Fibroblast of the conjunctiva (primary cell): ENCODE measurements around the gene TGM1.
"Not testable (repeated sequence)": the region's sequence is repeated elsewhere in the genome, so short reads cannot be mapped to it uniquely, and the experiment has no call there.

Experiments used
- DNase-seq: peaks from one replicate; pipeline ENCODE4 v3.0.0-alpha.2; 2010; ENCODE audit warnings: low read depth

The TGM1 gene

DNA sequence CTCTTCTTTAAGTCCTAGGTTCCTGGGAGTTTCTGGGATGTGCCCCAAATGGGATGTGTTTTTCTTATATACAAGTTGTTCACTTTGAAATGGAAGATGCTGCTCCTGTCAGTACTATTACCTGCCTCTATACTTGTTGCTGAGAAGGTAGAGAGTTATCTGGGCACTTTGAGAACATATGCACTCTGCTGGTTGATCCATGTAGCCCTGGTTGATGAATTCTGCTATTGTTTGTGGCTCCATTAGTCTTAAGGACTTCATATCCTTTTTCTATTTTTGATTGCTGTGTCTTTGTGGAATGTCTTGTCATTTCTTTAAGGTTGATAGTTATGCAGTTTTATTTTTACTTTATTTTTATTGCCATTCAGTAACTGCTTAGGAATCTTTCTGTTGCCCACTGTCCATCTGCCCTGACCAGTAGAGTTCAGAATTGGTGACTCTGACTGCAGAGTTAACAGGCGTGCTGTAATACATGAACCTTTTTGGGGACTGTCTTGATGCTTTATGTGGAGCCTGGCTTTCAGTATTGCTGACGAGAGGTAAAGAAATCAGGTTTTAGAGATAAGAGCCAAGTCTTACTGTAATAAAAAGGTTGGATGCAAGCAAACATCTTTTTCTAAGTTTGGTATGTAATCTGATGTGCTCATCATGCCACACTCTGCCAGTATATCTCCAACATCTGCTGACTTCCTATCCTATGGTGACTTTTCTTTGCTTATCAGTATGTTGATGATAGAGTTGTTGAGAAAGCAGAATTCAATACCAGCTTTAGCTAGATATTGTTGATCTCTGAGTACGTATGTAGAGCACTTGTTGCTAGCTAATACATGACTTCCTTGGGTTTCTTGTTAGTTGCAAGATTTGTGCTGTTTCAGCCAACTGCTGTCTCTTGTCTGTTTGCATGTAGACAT lies 28.6 kb downstream of the TGM1 start:
- no peak for DNase-seq

DNA sequence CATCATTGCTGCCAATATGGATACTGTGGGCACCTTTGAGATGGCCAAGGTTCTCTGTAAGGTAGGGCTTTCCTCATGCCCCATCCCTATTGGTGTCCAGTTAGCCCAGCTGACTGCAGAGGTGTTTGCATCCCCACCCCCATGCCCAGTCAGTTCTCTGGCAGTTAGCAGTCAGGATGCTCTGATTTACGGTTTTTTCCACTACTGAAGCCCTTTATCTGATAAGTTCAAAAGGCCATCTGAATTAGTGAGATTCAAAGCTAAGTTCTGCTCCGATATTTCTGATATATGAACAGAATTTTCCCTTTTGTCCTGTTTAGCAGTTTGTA lies 29.5 kb downstream of the TGM1 start:
- DNase-seq, result no peak

DNA sequence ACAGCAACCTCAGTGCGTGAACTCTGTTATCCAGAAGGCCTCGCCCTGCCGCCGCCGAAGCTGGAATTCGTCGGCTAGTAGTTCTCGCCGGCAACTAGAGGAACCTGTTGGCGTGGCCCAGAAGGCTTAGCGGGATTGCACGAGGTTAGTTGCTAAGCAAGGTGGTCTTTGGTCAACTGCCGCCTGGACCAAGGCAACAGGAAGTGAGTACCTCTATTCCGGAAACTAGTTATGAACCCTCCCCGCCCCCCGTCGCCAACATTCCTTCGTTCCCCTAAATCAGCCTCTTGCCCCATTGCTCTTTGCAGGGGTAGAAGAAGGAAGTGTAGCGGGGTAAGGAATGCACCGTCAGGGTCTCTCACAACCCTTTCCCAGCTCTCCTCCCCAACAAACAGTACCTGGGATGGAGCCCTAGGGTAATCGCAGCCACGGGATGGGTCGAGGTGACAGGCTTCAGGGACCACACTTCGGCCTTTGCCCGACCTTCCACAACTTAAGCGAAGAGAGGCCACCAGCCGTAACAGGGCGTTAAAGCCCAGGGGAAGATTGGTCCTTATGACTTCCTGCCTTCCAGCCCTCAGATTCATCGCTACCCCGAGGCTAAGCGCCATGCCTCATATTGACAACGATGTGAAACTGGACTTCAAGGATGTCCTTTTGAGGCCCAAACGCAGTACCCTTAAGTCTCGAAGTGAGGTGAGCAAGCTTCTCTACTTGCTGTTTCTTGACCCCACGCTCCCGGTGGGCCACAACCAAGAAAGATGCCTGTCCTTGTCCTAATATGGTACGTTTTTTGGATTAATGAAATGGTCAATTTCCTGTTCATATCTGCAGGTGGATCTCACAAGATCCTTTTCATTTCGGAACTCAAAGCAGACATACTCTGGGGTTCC lies 30.1 kb downstream of the TGM1 start, which contains the start of gene GMPR2:
Gene GMPR2 (plus strand): TSS at position 285 of the 893 bp plus-strand sequence. CDS start 325 bp downstream, at position 610.
- no peak for DNase-seq

DNA sequence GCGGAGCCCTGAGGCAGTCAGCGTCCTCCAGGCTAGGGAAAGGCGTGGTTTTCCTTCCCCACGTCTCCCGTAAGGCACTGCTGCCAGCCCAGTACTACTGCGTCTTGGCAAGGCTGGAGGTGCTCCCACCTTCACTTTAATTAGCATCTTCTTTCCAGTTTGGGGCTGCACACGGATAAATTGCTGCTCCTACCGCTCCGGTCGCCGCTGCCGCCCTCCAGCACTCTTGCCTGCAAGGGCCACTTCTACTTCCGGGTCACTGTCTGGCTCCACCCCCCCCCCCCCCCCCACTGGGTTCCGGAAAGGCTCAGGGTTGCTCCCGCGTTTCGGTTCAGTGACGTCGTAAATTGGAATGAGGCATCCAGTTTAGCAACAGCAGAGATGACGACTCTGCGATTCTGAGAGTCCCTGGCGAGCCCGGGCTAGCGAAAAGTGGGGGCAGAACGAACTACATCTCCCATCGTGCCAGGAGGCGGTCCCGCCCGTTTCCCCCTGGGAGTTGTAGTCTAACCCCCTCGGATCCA lies 30.8 kb downstream of the TGM1 start, which contains the start of gene NEDD8:
Gene NEDD8 (minus strand): TSS at position 247 of the 524 bp plus-strand sequence. CDS start 100 bp downstream, at position 147.
- DNase-seq, result peak; percentile 95

DNA sequence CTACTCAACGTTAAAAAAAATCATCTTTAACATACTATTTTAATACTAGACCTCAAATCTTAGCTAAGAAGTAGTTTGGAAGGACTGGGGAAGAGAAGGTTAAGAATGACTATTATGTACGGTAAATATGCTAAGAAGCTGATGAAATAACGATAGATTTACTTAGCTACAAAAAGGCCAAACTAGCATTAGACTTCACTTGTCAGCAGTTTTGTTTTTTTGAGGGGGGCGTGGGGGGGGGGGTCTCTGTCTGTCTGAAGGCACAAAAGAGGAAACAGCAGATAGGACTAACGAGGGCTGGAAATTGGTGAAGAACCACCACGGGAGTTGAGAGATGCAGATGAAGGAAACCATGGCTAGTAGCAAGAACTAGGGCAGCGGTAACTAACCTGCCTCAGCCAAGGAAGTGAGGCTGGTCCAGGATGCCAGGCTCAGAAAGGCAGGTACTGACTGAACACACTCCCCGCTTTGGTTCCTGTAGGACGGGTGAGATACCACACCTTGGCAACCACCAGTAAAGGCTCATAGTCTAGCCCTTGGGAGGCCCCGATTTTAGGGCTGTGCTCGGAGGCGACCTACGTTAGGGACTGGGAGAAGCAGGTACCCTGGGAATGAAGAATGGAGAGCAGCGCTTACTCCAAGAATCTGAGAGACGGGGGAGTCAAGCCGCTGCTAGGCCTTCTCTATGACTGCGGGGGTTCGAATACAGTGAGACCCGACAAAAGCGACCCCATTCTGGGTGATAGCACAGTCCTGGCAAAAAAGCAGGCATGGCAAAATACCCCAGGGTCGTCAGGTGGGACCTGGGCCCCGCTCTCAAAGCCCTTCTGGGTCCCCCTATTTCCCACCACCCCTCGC lies 31.5 kb downstream of the TGM1 start:
- no peak for DNase-seq

DNA sequence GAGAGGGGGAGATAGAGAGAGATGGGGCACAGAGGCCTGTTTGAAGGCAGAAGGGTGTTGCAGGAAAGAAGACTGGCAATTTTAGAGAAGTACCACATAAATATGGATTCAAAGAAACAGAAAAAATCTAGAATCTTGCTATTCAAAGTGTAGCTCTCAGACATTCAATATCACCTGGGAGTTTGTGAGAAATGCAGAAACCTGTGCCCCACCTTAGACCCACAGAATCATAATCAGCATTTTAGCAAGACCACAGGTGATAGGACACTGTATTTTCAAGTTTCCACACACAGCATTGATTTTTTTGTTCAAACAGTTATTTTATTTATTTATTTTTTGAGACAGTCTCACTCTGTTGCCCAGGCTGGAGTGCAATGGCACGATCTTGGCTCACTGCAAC lies 34.1 kb downstream of the TGM1 start:
- DNase-seq, result no peak

DNA sequence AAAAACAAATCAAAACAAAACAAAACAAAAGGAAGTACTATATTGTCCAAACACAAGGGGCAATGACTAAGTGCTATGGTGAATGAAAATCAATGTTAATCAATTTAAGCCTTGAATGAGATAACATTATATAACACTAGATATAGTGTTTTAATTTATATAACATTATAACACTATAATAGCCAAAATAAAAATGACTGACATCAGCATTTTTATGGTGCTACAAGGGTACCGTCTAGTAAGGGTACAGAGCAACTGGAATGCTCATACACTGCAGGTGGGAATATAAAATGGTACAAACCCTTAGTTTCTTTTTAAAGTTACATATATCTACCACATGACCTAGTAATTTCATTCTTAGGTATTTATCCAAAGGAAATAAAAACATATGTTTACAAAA lies 36.5 kb downstream of the TGM1 start:
- no peak for DNase-seq

DNA sequence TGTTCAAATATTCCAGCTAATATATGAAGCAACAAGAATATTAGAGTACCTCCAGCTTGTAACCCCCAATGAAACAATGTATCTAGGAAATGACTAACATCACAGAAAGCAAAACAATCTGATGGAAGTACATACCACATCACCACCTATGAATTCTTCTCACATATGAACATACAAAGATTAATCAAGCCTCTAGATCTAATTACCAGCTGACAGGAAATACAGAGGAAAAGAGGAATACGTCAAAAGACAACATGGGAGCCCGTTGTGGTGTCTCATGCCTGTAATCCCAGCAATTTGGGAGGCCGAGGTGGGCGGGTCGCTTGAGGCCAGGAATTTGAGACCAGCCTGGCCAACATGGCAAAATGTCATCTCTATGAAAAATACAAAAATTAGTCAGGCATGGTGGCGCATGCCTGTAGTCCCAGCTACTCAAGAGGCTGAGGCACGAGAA lies 38.3 kb downstream of the TGM1 start:
- no peak for DNase-seq

DNA sequence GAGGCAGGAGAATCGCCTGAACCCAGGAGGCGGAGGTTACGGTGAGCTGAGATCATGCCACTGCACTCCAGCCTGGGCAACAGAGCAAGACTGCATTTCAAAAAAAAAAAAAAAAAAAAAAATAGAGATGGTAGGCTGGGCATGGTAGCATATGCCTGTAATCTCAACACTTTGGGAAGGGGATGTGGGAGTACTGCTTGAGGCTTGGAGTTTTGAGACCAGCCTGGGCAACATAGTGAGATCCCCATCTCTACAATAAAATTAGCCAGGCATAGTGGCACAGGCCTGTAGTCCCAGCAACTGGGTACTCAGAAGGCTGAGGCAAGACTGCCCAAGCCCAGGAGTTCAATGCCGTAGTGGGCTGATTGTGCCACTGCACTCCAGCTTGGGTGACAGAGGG lies 40.0 kb downstream of the TGM1 start:
- not testable (repeated sequence) for DNase-seq

DNA sequence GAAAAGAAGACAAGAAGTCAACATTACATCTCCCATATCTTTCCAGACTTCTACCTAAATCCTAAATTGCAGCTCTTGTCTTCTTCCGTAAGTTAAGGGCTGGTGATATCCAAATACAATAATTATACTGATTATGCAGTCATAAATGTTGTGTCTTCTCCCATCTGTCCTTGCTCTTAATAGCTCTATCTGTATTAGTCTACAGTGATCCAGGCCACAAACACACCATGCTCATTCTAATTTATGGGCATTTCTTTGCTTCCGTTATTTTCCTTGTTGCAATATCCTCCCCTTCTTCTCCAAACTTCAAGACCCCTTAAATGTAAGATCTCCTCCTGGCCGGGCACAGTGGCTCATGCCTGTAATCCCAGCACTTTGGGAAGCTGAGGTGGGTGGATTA lies 43.5 kb downstream of the TGM1 start:
- DNase-seq, result no peak

DNA sequence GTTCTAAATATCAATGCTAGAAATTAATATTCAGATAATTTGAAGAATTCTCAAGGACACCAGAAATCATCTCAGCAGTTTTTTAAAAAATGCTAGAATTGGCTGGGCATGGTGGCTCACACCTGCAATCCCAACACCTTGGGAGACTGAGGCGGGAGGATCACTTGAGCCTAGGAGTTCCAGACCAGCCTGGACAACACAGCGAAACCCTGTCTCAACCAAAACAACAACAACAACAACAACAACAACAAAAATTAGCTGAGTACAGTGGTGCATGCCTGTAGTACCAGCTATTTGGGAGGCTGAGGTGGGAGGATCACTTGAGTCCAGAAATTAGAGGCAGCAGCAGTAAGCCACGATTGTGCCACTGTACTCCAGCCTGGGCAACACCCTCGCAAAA lies 43.9 kb downstream of the TGM1 start:
- no peak for DNase-seq

DNA sequence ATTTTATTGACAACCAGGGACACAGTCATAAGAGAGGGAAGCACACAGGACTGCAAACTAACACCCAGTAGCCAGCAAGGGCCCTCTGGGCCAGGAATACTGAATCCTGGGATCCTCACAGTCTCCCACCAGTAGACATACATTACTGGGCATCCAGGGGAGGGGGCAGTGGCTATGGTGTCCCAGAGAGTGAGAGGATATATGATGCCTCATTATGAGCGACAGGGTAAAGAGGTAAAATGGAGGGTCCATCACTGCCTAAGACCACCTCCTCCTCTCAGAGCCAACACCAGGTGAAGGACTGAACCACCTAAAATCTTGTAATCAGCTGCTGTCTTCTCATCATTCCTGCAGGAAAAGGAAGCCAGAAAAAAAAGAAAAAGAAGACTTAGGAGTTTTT lies 46.1 kb downstream of the TGM1 start:
- not testable (repeated sequence) for DNase-seq

DNA sequence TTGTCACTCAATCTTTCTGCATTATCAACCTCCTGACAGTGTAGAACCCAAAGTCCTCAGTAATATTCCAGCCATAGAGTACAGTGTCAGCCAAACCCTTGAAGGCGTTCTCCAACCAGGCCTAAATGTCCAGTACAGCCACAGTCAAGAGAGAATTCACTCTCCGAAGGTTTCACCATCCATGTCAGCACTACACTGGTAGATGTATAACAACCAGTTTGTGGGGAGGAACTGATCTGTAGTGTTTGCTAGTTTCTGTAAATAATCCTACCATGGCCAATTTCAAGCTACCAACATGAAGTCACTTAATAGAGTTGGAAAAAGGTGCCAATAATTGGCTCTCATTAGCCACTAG lies 46.7 kb downstream of the TGM1 start:
- no peak for DNase-seq

DNA sequence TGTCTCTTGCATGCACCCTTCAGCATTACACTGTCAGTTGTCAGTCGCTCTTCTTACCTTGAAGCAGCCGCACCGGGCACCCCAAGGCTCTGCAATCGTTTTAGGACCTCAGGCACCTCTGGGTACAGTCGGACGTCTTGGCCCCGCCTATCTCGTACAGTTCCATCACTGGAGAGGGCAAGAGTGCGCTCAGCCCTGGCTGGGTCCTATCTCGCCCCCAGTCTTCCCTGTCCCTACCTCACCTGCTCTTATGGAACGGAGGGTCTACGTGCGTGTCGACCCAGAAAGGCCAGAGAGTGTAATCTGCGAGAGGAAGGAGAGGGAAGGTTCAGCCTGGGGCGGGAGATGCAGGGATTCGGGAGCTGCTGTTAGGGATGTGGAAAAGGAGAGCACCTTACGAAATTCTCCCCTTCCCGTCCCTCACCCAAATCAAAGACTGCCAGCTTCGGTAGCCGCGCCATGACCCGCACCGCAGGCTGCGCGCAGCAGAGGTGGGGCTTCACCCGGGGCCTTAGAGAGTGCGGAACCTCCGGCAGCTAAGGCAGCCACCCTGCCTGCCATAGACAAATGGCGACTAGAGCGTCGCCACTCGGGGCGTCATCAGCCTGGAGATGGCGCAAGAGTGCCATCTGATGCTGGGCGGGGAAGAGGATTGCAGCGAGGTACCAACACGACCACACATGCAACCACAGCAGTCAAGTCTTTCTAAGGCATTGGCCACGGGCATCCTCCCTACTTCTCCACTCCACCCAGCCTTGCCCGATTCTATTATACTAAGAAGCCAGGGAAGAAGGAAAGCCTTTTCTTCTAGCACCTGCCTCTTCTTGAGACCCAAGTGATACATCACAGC lies 47.3 kb downstream of the TGM1 start, which contains the start of gene MDP1:
Gene MDP1 (minus strand): TSS at position 572 of the 850 bp plus-strand sequence. CDS start 111 bp downstream, at position 461.
- DNase-seq, result peak; percentile 77

DNA sequence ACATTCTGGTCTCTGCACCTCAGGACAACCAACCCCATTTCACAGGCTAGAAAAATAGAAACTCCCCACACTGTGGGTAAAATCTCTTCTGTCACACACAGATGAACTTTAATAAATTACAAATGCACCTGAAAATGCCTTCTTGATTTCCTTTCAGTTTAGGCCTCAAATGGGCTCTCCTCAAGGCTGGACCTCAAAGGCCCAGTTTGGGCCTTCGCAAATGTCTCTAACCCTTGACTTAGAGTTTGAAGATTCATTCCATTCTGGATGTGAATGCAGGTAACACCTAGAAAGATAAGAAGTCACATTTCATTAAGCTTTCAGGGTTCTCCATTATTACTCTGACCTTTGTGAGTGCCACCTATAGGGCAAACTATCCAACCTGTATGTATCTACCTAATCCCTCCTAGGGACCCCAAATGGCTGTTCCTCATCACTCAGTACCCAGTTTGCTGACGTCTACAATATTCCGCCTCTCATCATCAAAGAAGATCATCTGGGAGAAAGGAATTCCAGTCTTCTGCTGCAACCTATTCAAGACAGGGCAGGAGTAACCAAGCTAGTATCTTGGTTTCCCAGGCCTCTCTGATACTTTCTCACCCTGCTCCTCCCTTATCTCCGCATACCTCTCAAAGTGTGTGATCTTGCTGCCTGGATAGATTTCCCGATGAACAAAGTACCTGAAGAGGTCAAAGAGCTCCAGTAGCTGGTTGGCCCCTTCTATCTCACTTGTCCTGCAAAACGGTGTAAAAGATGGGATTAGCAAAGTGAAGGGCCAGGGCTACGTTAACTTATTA lies 48.9 kb downstream of the TGM1 start:
- no peak for DNase-seq

DNA sequence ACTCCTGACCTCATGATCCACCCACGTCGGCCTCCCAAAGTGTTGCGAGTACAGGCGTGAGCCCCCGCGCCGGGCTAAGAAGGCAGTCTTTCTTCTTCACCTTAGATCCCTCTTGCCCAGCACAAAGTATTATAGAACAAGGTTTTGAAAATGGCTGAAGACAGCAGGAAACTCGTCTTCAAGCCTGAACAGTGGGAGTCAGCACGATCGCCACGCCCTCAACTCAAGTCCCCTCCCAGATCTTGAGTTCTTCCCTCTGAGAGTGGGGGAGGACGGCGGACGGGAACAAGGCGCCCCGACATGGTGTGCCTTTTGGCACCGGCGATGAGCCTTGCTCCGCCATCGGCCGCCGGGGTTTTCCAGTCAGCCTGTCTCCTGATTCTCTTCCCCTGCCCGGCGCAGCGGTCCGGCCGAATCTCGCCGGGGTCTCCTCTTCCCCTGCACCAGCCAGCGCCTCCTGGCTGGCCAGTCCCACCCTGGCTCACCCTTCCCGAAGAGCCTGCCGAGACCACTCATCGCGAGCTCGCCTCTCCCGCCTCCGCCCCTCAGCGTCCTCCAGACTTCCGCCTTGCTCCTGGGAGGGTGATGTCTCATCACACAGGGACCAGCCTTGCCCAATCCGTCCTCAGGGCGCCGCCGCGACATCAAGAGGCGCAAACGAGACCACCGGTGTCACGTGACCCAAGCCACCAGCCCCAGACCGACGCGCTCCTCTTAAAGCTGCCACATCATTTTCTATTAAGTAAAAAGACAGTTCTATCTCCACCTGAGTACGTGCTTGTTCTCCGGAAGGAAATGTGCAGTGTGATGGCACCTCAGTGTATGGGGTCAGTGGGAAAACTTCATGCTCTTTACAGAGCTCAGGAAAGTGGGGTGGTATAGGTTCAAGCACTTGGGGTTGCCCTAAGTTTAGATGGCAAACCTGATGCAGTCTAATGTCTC lies 49.8 kb downstream of the TGM1 start, which contains the start of gene CHMP4A:
Gene CHMP4A (minus strand): TSS at position 565 of the 942 bp plus-strand sequence. CDS start 49 bp downstream, at position 516.
- DNase-seq, result peak; percentile 97

DNA sequence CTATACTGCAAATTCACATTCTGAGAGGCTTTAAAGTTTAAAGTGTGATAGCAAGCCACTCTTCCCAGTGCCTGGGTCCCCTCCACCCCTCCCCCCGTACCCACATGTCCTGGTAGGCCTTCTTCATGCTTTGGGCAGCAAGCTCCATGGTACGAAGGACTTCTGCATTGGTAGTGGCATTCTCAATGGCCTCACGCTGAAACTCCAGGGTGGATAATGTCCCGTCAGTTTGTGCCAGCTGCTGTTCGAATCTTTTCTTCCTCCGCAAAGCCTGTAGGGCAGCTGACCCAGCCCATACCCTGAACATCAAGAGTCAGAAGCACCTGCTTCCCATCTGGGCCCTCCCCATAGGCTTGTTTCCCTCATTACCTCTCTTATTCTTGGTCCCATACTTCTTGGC lies 51.7 kb downstream of the TGM1 start:
- DNase-seq, result no peak

DNA sequence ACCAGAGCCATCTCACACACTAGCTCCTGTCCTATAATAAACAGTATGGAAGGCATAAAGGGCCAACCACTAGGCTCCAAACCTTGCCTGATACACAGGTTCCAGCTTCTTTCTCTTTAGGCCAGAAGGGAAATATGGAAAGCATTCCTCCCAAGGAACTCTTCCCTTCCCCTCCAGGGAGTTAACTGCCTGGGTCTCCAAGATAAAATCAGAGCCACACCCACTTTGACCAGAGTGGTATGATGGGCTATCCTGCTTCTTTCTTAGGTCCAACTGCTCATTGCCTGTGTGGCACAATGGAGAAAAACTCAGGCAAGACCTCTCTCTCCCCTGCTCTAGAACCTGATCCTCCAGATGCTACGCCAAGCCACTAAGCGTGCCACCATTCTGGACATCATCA lies 55.4 kb downstream of the TGM1 start:
- no peak for DNase-seq
